ENCODE results near the gene EFNA2.

DNA sequence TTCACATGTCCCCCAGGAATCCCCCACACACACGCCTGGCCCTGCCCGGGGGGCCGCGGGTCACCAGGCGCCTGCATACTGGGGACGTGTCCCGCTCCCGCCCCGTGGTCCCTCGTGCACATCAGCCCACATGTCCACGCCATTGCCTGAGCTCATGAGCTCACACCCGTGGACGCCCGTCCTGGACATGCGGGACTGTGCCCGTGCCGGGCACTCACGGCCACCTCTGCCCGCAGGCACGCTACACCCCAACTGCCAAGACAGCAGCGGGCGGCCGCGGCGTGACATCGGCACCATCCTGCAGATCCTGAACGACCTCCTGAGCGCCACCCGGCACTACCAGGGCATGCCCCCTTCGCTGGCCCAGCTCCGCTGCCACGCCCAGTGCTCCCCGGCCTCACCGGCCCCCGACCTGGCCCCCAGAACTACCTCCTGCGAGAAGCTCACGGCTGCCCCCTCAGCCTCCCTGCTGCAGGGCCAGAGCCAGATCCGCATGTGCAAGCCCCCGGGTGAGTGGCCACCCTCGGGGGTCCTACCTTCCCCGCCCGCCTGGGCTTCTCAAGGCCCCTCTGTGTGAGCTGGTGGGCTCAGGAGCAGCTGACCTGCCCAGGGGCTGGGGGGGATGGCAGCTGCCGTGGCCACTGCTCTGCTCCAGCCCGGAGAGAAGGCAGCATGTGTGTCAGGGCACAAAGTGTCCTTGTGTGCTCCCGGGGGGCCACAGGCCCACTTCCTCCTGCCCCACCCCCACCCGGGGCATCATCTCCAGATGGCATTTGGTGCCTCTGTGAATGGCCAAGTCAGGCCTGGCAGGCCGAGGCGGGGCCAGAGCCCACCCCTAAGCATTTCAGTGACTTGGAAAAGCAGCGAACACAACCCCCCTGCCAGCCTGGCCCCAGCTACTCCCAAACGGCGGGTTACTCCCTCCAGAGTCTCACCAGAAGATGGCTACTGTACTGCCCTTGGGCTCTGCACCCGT is 30.2 kb upstream of the EFNA2 start:
- TF ChIP-seq ARNTL (CRISPR knock-in tag; IDR thresholded peaks at IDR 0.05; ENCODE audit: borderline replicate concordance, low read depth) (no peak), ESRRG (CRISPR knock-in tag; IDR thresholded peaks at IDR 0.05) (no peak), BACH2 (CRISPR knock-in tag; IDR thresholded peaks at IDR 0.05; ENCODE audit: borderline replicate concordance) (no peak), ZNF8 (CRISPR knock-in tag; IDR thresholded peaks at IDR 0.05) (no peak)
- TF ChIP-seq, protein P1, sequence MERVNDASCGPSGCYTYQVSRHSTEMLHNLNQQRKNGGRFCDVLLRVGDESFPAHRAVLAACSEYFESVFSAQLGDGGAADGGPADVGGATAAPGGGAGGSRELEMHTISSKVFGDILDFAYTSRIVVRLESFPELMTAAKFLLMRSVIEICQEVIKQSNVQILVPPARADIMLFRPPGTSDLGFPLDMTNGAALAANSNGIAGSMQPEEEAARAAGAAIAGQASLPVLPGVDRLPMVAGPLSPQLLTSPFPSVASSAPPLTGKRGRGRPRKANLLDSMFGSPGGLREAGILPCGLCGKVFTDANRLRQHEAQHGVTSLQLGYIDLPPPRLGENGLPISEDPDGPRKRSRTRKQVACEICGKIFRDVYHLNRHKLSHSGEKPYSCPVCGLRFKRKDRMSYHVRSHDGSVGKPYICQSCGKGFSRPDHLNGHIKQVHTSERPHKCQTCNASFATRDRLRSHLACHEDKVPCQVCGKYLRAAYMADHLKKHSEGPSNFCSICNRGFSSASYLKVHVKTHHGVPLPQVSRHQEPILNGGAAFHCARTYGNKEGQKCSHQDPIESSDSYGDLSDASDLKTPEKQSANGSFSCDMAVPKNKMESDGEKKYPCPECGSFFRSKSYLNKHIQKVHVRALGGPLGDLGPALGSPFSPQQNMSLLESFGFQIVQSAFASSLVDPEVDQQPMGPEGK (CRISPR knock-in tag; IDR thresholded peaks at IDR 0.05; ENCODE audit: borderline replicate concordance): no peak
- TF ChIP-seq, protein P2, sequence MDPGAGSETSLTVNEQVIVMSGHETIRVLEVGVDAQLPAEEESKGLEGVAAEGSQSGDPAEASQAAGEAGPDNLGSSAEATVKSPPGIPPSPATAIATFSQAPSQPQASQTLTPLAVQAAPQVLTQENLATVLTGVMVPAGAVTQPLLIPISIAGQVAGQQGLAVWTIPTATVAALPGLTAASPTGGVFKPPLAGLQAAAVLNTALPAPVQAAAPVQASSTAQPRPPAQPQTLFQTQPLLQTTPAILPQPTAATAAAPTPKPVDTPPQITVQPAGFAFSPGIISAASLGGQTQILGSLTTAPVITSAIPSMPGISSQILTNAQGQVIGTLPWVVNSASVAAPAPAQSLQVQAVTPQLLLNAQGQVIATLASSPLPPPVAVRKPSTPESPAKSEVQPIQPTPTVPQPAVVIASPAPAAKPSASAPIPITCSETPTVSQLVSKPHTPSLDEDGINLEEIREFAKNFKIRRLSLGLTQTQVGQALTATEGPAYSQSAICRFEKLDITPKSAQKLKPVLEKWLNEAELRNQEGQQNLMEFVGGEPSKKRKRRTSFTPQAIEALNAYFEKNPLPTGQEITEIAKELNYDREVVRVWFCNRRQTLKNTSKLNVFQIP (CRISPR knock-in tag; IDR thresholded peaks at IDR 0.05; ENCODE audit: borderline replicate concordance, low read depth): no peak
